Esophagus squamous epithelium (tissue), 5 donors: Measurements from ENCODE around the gene RGS4. TPM values are rescaled to one million over a fixed set of nuclear protein-coding genes. Genes with fewer than 3 reads are reported as not detected.

ENCODE experiments used
- DNase-seq: peaks from one replicate; lab custom pipeline; 2025; lab: John Stamatoyannopoulos, UW
- H3K27ac ChIP-seq, 4 donors: fragments of 200-600 bp; sonication (generic); one replicate each; pipeline ENCODE4 v1.5.1; 2016 to 2019; ENCODE audit warnings: mild to moderate bottlenecking in 1 of 4
- H3K27me3 ChIP-seq, 4 donors: fragments of 200-600 bp; sonication (generic); 1 replicate in 3 of 4; 2 replicates in 1 of 4; pipeline versions ENCODE4 v1.5.1 to v1.6.0; 2017 to 2021; ENCODE audit warnings: antibody characterized with exemption in 1 of 4
- H3K36me3 ChIP-seq, 3 donors: fragments of 200-600 bp; sonication (generic); one replicate each; pipeline ENCODE4 v1.5.1; 2016 to 2019
- H3K4me1 ChIP-seq, 3 donors: fragments of 200-600 bp; sonication (generic); one replicate each; pipeline ENCODE4 v1.5.1; 2017 to 2019
- H3K4me3 ChIP-seq, 4 donors: fragments of 200-600 bp; sonication (generic); 1 replicate in 3 of 4; 2 replicates in 1 of 4; pipeline ENCODE4 v1.5.1; 2016 to 2019; ENCODE audit warnings: mild to moderate bottlenecking in 2 of 4, moderate library complexity in 1 of 4
- H3K9me3 ChIP-seq, 3 donors: fragments of 200-600 bp; sonication (generic); one replicate each; pipeline ENCODE4 v1.5.1; 2016 to 2019
- CTCF ChIP-seq, 6 experiments: fragments of 450-650 bp in 4 of 6; fragments of 200-600 bp in 2 of 6; sonication (generic) in 2 of 6; IDR thresholded peaks; one replicate each; pipeline ENCODE4 v1.5.1; 2016 to 2019; ENCODE audit warnings: antibody characterized with exemption in 6 of 6, mild to moderate bottlenecking in 4 of 6, moderate library complexity in 4 of 6
- POLR2A ChIP-seq, 4 donors: fragments of 450-650 bp; IDR thresholded peaks; one replicate each; pipeline ENCODE4 v1.6.1; 2017; ENCODE audit warnings: antibody characterized with exemption in 4 of 4, mild to moderate bottlenecking in 4 of 4, moderate library complexity in 3 of 4
- WGBS, 2 donors: methylation state at CpG; one replicate each; pipeline ENCODE4 v1.1.5; 2018; 5-methylcytosine and 5-hydroxymethylcytosine counted together
- intact Hi-C: fragments of 100-400 bp; cut with DNase I; formaldehyde crosslinking; loops from one replicate; pipeline ENCODE4 v1.15.0; 2022
- total RNA-seq, 4 donors: library from RNA; depleted of rRNA; stranded (reverse); fragments of >200 nt; gene quantifications; one replicate each; pipeline ENCODE4 v1.1.0, GENCODE V29; 2016
- donor health status: DM: yes; HTN: yes; CAD: no.

RGS4 gene
- 1 to 10 TPM in 1 of 4 donors, under 1 TPM in 2, not detected in 1; 0.26 to 1.5 (median 0.70) TPM for total RNA-seq

GRCh38 chr1:163069142-163069541, at the start of gene RGS4:
Gene RGS4 (plus strand): TSS chr1:163069361. CDS start chr1:163069485, 124 bp downstream.
- DNase-seq = no peak
- Histone ChIP-seq H3K4me1 (peaks cover 0 to 23% (median 0%) of the 10 kb centered on the region in 3 donors), H3K27me3 (peaks cover 0 to 18% (median 0%) of the 10 kb centered on the region in 4 donors), H3K36me3 (no peaks in the 10 kb centered on the region), H3K4me3 (peak within 1 kb of the TSS; percentile 0 to 49 (median 34)), H3K9me3 (no peaks in the 10 kb centered on the region), H3K27ac (peak within 1 kb of the TSS in 2 of 4 donors; percentile 11 to 40)
- TF ChIP-seq CTCF (IDR thresholded peaks at IDR 0.05) (peak in 4 of 6 experiments; percentile 10 to 41 (median 34)), POLR2A (IDR thresholded peaks at IDR 0.05) (no peak)
- intact Hi-C loops = loop anchor here (10.0 kb wide), 1 partner anchor 194 kb away; no protein-coding TSS in a partner anchor
- 1 to 4% methylated on average over 11 of the region's 13 CpGs for WGBS, 2 donors

DNA sequence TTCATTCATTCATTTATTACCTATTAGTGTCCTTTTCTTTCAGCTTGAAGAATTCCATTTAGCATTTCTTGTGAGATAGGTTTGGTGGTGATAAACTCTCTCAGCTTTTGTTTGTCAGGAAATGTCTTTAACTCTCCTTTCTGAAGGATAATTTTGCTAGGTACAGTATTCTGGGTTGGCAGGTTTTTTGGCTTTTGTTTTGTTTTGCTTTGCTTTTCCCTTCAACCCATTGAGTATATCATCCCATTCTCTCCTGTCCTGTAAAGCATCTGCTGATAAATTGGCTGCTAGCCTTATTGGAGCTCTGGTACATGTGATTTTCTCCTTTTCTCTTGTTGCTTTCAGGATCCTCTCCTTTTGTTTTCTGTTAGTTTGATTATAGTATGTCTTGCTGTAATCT, 47.0 kb upstream of the RGS4 start:
- Histone ChIP-seq H3K27me3 (no peaks in the 10 kb centered on the region), H3K4me3 (no peak overlapping the region), H3K4me1 (no peaks in the 10 kb centered on the region), H3K36me3 (no peaks in the 10 kb centered on the region), H3K9me3 (peaks cover 0 to 21% (median 0%) of the 10 kb centered on the region in 3 donors), H3K27ac (no peak overlapping the region)
- no peak for DNase-seq
- no peak for TF ChIP-seq POLR2A (IDR thresholded peaks at IDR 0.05)
- TF ChIP-seq CTCF (IDR thresholded peaks at IDR 0.05) = no peak
- intact Hi-C loops = no loop called here

DNA sequence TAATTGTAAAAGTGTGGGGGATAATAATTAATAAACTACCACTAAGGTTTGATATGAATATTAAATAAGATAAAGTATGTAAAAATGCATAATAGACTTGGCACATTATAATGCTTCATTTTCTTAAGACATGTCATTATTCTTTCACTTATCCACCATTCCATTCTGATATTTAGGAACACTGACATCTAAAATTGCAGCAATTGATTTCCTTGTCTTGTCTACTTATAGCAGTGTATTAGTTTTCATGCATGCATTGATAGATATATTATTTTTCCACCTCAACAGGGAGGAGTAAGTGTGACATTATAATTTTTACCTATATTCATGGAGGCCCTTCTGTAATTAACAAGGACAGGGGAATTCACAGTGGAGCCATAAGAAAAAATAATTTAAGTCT, 41.6 kb upstream of the RGS4 start:
- TF ChIP-seq CTCF (IDR thresholded peaks at IDR 0.05) (no peak), POLR2A (IDR thresholded peaks at IDR 0.05) (no peak)
- H3K27ac ChIP-seq = no peak overlapping the region
- no peak overlapping the region for H3K4me3 ChIP-seq
- intact Hi-C loops = no loop called here
- H3K9me3 ChIP-seq = peaks cover 0 to 7% (median 0%) of the 10 kb centered on the region in 3 donors
- no peak for DNase-seq
- H3K27me3 ChIP-seq = no peaks in the 10 kb centered on the region
- H3K4me1 ChIP-seq = no peaks in the 10 kb centered on the region
- no peaks in the 10 kb centered on the region for H3K36me3 ChIP-seq

DNA sequence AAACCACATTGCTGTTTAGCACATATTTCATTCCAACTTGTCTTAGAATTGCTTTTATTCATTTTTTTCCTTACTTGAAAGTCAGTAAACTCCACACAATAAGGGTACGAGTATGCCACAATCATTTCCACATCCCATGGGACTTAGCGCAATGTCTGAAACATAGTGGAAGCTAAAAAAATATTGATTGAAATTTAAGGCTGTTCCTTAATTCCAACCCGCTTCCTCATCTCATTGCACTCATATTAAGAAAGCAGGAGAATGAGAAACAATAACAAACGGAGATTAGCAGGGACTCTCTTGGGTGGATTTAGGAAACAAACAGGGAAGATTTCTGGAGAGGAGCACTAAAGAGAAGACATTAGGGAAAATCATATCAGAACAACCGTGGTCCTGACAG, 39.3 kb upstream of the RGS4 start:
- no peaks in the 10 kb centered on the region for H3K4me1 ChIP-seq
- WGBS, 2 donors = 69 to 82% methylated on average over 5 of the region's 5 CpGs
- no peak overlapping the region for H3K4me3 ChIP-seq
- DNase-seq = no peak
- intact Hi-C loops = no loop called here
- no peaks in the 10 kb centered on the region for H3K36me3 ChIP-seq
- TF ChIP-seq CTCF (IDR thresholded peaks at IDR 0.05) (no peak), POLR2A (IDR thresholded peaks at IDR 0.05) (no peak)
- H3K27me3 ChIP-seq = no peaks in the 10 kb centered on the region
- H3K27ac ChIP-seq = no peak overlapping the region
- no peaks in the 10 kb centered on the region for H3K9me3 ChIP-seq

GRCh38 chr1:163035446-163036249, 33.5 kb upstream of the RGS4 start:
- 24 to 40% methylated on average over 3 of the region's 3 CpGs for WGBS, 2 donors
- Histone ChIP-seq H3K4me1 (peaks cover 0 to 7% (median 0%) of the 10 kb centered on the region in 3 donors), H3K27ac (no peak overlapping the region), H3K36me3 (no peaks in the 10 kb centered on the region), H3K4me3 (no peak overlapping the region), H3K9me3 (no peaks in the 10 kb centered on the region), H3K27me3 (no peaks in the 10 kb centered on the region)
- intact Hi-C loops = no loop called here
- TF ChIP-seq POLR2A (IDR thresholded peaks at IDR 0.05) = no peak
- TF ChIP-seq CTCF (IDR thresholded peaks at IDR 0.05) = no peak
- DNase-seq = no peak
